Measurements from ENCODE around the gene CHD6. TPM values are rescaled to one million over a fixed set of nuclear protein-coding genes. Genes with fewer than 3 reads are reported as not detected.

CHD6 gene
- total and polyA plus RNA-seq, 2 of the 13 experiments (the other 11 are each of a cell fraction or from before 2014, with no cell fraction given) = 14.4 to 52.0 TPM

DNA sequence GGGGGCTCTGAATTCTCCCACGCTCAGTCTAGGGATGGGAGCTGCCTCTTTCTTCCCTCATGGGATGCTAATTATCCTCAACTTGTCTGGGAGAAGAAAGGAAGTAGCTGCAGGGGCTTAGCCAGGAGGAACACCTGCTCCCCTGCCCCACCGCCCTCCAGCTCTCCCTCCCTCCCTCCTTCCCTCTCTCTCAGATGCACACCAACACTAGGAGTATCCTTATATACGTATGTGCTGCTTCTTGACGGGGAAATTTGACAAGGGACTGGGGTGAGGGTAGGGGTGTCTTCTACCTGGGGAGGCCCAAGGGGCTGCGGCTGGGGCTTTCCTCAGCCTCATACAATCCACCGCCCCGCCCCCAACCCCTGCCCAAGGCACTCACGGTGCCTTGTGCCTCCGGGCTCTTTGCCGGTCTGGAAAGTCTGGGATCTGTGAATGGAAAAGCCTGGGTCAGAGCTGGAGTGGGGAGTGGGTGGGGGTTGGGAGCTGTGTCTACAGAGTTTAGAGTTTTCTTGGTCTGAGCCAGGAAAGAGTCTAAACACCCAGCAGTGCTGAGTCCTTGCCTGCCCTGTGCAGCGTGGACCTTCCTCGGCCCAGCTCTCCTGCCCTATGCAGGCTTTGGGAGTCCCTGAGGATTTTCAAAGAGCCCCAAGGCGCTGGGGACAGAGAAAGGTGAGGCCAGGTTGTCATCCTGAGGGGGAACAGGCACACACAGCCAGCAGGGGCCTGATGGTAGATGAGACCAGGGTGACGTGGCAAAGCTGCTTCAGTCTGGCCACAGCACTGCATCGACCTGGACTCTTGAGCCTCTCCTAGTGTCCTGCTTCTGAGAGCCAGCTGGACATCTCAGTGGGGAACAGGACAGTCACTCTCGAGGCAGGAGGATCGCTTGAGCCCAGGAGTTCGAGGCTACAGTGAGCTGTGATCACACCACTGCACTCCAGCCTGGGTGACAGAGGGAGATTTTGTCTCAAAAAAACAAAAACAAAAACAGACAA, 222.2 kb downstream of the CHD6 start (continued):
- TF ChIP-seq ZNF552 (CRISPR knock-in tag; IDR thresholded peaks at IDR 0.05; ENCODE audit: borderline replicate concordance) = no peak; the same call in 1 of the 2 replicates
- TF ChIP-seq, protein P1, sequence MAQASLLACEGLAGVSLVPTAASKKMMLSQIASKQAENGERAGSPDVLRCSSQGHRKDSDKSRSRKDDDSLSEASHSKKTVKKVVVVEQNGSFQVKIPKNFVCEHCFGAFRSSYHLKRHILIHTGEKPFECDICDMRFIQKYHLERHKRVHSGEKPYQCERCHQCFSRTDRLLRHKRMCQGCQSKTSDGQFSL (CRISPR knock-in tag; IDR thresholded peaks at IDR 0.05) = no peak
- TF ChIP-seq, protein P2, sequence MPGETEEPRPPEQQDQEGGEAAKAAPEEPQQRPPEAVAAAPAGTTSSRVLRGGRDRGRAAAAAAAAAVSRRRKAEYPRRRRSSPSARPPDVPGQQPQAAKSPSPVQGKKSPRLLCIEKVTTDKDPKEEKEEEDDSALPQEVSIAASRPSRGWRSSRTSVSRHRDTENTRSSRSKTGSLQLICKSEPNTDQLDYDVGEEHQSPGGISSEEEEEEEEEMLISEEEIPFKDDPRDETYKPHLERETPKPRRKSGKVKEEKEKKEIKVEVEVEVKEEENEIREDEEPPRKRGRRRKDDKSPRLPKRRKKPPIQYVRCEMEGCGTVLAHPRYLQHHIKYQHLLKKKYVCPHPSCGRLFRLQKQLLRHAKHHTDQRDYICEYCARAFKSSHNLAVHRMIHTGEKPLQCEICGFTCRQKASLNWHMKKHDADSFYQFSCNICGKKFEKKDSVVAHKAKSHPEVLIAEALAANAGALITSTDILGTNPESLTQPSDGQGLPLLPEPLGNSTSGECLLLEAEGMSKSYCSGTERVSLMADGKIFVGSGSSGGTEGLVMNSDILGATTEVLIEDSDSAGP (CRISPR knock-in tag; IDR thresholded peaks at IDR 0.05; ENCODE audit: borderline replicate concordance) = peak; percentile 64
- TF ChIP-seq ZBTB1 (CRISPR knock-in tag; IDR thresholded peaks at IDR 0.05; ENCODE audit: borderline replicate concordance) = no peak
- TF ChIP-seq HMGA1 (CRISPR knock-in tag; conservative IDR thresholded peaks at IDR 0.05) = no peak
- peak; percentile 24 for TF ChIP-seq RBM39 (IDR thresholded peaks at IDR 0.05; ENCODE audit: low read depth, low read length, poor library complexity, severe bottlenecking)
- no peak for TF ChIP-seq ZNF3 (CRISPR knock-in tag; IDR thresholded peaks at IDR 0.05)
- 0 out of 2 replicates have a peak, but pooled peaks have one; percentile 42 for TF ChIP-seq ERF (CRISPR knock-in tag; IDR thresholded peaks at IDR 0.05)
- TF ChIP-seq HNRNPUL1 (IDR thresholded peaks at IDR 0.05; ENCODE audit: low read depth, low read length) = no peak
- TF ChIP-seq, protein P3, sequence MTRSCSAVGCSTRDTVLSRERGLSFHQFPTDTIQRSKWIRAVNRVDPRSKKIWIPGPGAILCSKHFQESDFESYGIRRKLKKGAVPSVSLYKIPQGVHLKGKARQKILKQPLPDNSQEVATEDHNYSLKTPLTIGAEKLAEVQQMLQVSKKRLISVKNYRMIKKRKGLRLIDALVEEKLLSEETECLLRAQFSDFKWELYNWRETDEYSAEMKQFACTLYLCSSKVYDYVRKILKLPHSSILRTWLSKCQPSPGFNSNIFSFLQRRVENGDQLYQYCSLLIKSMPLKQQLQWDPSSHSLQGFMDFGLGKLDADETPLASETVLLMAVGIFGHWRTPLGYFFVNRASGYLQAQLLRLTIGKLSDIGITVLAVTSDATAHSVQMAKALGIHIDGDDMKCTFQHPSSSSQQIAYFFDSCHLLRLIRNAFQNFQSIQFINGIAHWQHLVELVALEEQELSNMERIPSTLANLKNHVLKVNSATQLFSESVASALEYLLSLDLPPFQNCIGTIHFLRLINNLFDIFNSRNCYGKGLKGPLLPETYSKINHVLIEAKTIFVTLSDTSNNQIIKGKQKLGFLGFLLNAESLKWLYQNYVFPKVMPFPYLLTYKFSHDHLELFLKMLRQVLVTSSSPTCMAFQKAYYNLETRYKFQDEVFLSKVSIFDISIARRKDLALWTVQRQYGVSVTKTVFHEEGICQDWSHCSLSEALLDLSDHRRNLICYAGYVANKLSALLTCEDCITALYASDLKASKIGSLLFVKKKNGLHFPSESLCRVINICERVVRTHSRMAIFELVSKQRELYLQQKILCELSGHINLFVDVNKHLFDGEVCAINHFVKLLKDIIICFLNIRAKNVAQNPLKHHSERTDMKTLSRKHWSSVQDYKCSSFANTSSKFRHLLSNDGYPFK (CRISPR knock-in tag; IDR thresholded peaks at IDR 0.05; ENCODE audit: borderline replicate concordance) = no peak
- TF ChIP-seq, protein P4, sequence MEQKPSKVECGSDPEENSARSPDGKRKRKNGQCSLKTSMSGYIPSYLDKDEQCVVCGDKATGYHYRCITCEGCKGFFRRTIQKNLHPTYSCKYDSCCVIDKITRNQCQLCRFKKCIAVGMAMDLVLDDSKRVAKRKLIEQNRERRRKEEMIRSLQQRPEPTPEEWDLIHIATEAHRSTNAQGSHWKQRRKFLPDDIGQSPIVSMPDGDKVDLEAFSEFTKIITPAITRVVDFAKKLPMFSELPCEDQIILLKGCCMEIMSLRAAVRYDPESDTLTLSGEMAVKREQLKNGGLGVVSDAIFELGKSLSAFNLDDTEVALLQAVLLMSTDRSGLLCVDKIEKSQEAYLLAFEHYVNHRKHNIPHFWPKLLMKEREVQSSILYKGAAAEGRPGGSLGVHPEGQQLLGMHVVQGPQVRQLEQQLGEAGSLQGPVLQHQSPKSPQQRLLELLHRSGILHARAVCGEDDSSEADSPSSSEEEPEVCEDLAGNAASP (CRISPR knock-in tag; IDR thresholded peaks at IDR 0.05; ENCODE audit: borderline replicate concordance) = 0 out of 2 replicates have a peak, but pooled peaks have one; percentile 22
- no peak for TF ChIP-seq TCF7 (IDR thresholded peaks at IDR 0.05; ENCODE audit: low read depth)
- TF ChIP-seq ZNF546 (CRISPR knock-in tag; conservative IDR thresholded peaks at IDR 0.05) = no peak
- peak; percentile 59; the same call in 1 of the 2 replicates for TF ChIP-seq TAF1 (CRISPR knock-in tag; IDR thresholded peaks at IDR 0.05)
- TF ChIP-seq GATAD1 (CRISPR knock-in tag; IDR thresholded peaks at IDR 0.05) = no peak
- TF ChIP-seq, protein P5, sequence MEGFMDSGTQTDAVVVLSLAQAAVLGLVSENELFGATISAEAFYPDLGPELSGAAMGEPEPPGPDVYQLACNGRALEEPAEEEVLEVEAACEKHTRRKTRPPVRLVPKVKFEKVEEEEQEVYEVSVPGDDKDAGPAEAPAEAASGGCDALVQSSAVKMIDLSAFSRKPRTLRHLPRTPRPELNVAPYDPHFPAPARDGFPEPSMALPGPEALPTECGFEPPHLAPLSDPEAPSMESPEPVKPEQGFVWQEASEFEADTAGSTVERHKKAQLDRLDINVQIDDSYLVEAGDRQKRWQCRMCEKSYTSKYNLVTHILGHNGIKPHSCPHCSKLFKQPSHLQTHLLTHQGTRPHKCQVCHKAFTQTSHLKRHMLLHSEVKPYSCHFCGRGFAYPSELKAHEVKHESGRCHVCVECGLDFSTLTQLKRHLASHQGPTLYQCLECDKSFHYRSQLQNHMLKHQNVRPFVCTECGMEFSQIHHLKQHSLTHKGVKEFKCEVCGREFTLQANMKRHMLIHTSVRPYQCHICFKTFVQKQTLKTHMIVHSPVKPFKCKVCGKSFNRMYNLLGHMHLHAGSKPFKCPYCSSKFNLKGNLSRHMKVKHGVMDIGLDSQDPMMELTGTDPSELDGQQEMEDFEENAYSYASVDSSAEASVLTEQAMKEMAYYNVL (CRISPR knock-in tag; IDR thresholded peaks at IDR 0.05; ENCODE audit: borderline replicate concordance) = no peak
- TF ChIP-seq, protein P6, sequence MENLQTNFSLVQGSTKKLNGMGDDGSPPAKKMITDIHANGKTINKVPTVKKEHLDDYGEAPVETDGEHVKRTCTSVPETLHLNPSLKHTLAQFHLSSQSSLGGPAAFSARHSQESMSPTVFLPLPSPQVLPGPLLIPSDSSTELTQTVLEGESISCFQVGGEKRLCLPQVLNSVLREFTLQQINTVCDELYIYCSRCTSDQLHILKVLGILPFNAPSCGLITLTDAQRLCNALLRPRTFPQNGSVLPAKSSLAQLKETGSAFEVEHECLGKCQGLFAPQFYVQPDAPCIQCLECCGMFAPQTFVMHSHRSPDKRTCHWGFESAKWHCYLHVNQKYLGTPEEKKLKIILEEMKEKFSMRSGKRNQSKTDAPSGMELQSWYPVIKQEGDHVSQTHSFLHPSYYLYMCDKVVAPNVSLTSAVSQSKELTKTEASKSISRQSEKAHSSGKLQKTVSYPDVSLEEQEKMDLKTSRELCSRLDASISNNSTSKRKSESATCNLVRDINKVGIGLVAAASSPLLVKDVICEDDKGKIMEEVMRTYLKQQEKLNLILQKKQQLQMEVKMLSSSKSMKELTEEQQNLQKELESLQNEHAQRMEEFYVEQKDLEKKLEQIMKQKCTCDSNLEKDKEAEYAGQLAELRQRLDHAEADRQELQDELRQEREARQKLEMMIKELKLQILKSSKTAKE (CRISPR knock-in tag; IDR thresholded peaks at IDR 0.05; ENCODE audit: borderline replicate concordance) = no peak

All from HepG2 (cell line).